Small intestine (tissue), 16 donors: ENCODE measurements around the gene SLC11A1. TPM values are rescaled to one million over a fixed set of nuclear protein-coding genes. Genes with fewer than 3 reads are reported as not detected.
A peak's percentile ranks its signal among the peaks of the same experiment; 100 is the strongest.

Experiments used
- DNase-seq, 2 donors: peaks; one replicate each; pipeline versions ENCODE4 v3.0.0 to v3.0.0-alpha.2; 2013
- FAIRE-seq: peaks from 2 replicates; lab custom pipeline; 2012; peaks lifted over from hg19 to GRCh38; lab: Jason Lieb, UNC
- H3K27ac ChIP-seq, 3 donors: one replicate each; pipeline ENCODE4 v1.5.1; 2013; ENCODE audit warnings: low read length in 2 of 3, mild to moderate bottlenecking in 2 of 3, control low read depth in 1 of 3, inconsistent platforms in 1 of 3, low read depth in 1 of 3, moderate library complexity in 1 of 3
- H3K27me3 ChIP-seq, 3 donors: one replicate each; pipeline ENCODE4 v1.6.1; 2013; ENCODE audit warnings: low read length in 3 of 3, inconsistent platforms in 1 of 3; ENCODE audit not compliant: control insufficient read depth in 3 of 3, insufficient read depth in 3 of 3
- H3K36me3 ChIP-seq, 3 donors: one replicate each; pipeline ENCODE4 v1.6.1; 2013; ENCODE audit warnings: low read length in 3 of 3, inconsistent platforms in 1 of 3, low read depth in 1 of 3, mild to moderate bottlenecking in 1 of 3, moderate library complexity in 1 of 3; ENCODE audit not compliant: control insufficient read depth in 3 of 3, insufficient read depth in 2 of 3
- H3K4me1 ChIP-seq, 3 donors: one replicate each; pipeline ENCODE4 v1.6.1; 2013; ENCODE audit warnings: low read length in 2 of 3, inconsistent platforms in 1 of 3, low read depth in 1 of 3, mild to moderate bottlenecking in 1 of 3, moderate library complexity in 1 of 3; ENCODE audit not compliant: control insufficient read depth in 3 of 3, insufficient read depth in 2 of 3
- H3K4me3 ChIP-seq, 3 donors: one replicate each; pipeline ENCODE4 v1.5.1; 2013; ENCODE audit warnings: low read length in 3 of 3, control low read depth in 1 of 3, inconsistent platforms in 1 of 3, low read depth in 1 of 3, mild to moderate bottlenecking in 1 of 3, moderate library complexity in 1 of 3
- H3K9me3 ChIP-seq, 2 donors: one replicate each; pipeline ENCODE4 v1.6.1; 2013; ENCODE audit warnings: low read depth in 1 of 2, low read length in 1 of 2; ENCODE audit not compliant: control insufficient read depth in 2 of 2, insufficient read depth in 1 of 2
- WGBS, 3 donors: extraction: QIAGEN DNeasy Blood & Tissue Kit; methylation state at CpG; one replicate each; pipeline ENCODE4 v1.1.7; 2013; 5-methylcytosine and 5-hydroxymethylcytosine counted together
- long read RNA-seq, 10 donors: transcript quantifications; one replicate each; lab custom pipeline, GENCODE V29; 2026
- polyA plus RNA-seq, 4 donors: library from polyadenylated mRNA; stranded (reverse) in 3 of 4; unstranded in 1 of 4; fragments of 200-250 nt in 3 of 4; fragments of 120-200 nt in 1 of 4; gene quantifications; one replicate each; pipeline versions ENCODE4 v1.2.1 to v1.2.3, GENCODE V29; 2013
- donor health status: healthy with polysubstance abuse.
- donor health status: control.
- donor health status: control.
- donor health status: Bipolar disorder and iron deficiency.
- donor health status: healthy.

SLC11A1 gene, protein sequence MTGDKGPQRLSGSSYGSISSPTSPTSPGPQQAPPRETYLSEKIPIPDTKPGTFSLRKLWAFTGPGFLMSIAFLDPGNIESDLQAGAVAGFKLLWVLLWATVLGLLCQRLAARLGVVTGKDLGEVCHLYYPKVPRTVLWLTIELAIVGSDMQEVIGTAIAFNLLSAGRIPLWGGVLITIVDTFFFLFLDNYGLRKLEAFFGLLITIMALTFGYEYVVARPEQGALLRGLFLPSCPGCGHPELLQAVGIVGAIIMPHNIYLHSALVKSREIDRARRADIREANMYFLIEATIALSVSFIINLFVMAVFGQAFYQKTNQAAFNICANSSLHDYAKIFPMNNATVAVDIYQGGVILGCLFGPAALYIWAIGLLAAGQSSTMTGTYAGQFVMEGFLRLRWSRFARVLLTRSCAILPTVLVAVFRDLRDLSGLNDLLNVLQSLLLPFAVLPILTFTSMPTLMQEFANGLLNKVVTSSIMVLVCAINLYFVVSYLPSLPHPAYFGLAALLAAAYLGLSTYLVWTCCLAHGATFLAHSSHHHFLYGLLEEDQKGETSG
- 1 to 10 TPM in 2 of 4 donors, under 1 TPM in 2; 0.54 to 8.4 (median 2.0) TPM for polyA plus RNA-seq
- long read RNA-seq, donor 1 = 0 reads
- long read RNA-seq, donor 2 = 0 reads
- long read RNA-seq, donor 3 = 0 reads
- long read RNA-seq, donor 4 = 0 reads
- long read RNA-seq, donor 5 = 0 reads
- long read RNA-seq, donor 6 = 0 reads
- long read RNA-seq, donor 7 = 0 reads
- long read RNA-seq, donor 8 = 0 reads
- long read RNA-seq, donor 9 = 0 reads
- long read RNA-seq, donor 10 = 0 reads

GRCh38 chr2:218381916-218382366, at the start of gene SLC11A1:
Gene SLC11A1 (plus strand): TSS chr2:218382273. CDS start chr2:218382369, 96 bp downstream.
- no peaks in the 10 kb centered on the region for H3K27me3 ChIP-seq
- H3K9me3 ChIP-seq = no peaks in the 10 kb centered on the region
- peaks cover 0 to 2% (median 0%) of the 10 kb centered on the region in 3 donors for H3K36me3 ChIP-seq
- 71 to 81% (median 72%) methylated on average over 13 of the region's 13 CpGs for WGBS, 3 donors
- peaks cover 0 to 2% (median 0%) of the 10 kb centered on the region in 3 donors for H3K4me1 ChIP-seq
- no peak for FAIRE-seq
- H3K27ac ChIP-seq = no peak within 1 kb of the TSS
- DNase-seq = no peak
- no peak within 1 kb of the TSS for H3K4me3 ChIP-seq

GRCh38 chr2:218332288-218332687, 49.8 kb upstream of the SLC11A1 start:
- 89 to 100% (median 96%) methylated on average over 1 of the region's 1 CpG for WGBS, 3 donors
- Histone ChIP-seq H3K36me3 (peaks cover 0 to 31% (median 0%) of the 10 kb centered on the region in 3 donors), H3K27me3 (no peaks in the 10 kb centered on the region), H3K9me3 (no peaks in the 10 kb centered on the region), H3K4me3 (no peak overlapping the region), H3K4me1 (peaks cover 0 to 33% (median 0%) of the 10 kb centered on the region in 3 donors), H3K27ac (peak overlapping the region in 1 of 3 donors; percentile 32)
- DNase-seq (no peak), FAIRE-seq (no peak)

GRCh38 chr2:218332920-218333645, 49.0 kb upstream of the SLC11A1 start:
- H3K4me1 ChIP-seq = peaks cover 0 to 26% (median 0%) of the 10 kb centered on the region in 3 donors
- no peak for DNase-seq
- H3K27ac ChIP-seq = peak overlapping the region in 2 of 3 donors; percentile 12 to 57

GRCh38 chr2:218334531-218334930, 47.5 kb upstream of the SLC11A1 start:
- Histone ChIP-seq H3K36me3 (peaks cover 0 to 27% (median 0%) of the 10 kb centered on the region in 3 donors), H3K27me3 (no peaks in the 10 kb centered on the region), H3K4me1 (peaks cover 0 to 13% (median 0%) of the 10 kb centered on the region in 3 donors), H3K27ac (no peak overlapping the region), H3K4me3 (no peak overlapping the region), H3K9me3 (no peaks in the 10 kb centered on the region)
- DNase-seq (no peak), FAIRE-seq (no peak)
- 96 to 99% (median 97%) methylated on average over 3 of the region's 3 CpGs for WGBS, 3 donors

More at GRCh38 chr2:218332920-218333645, 49.0 kb upstream of the SLC11A1 start:
- 56 to 84% (median 76%) methylated on average over 16 of the region's 16 CpGs for WGBS, 3 donors
- Histone ChIP-seq H3K27me3 (no peaks in the 10 kb centered on the region), H3K36me3 (peaks cover 0 to 29% (median 0%) of the 10 kb centered on the region in 3 donors), H3K9me3 (no peaks in the 10 kb centered on the region), H3K4me3 (no peak overlapping the region)
- no peak for FAIRE-seq

DNA sequence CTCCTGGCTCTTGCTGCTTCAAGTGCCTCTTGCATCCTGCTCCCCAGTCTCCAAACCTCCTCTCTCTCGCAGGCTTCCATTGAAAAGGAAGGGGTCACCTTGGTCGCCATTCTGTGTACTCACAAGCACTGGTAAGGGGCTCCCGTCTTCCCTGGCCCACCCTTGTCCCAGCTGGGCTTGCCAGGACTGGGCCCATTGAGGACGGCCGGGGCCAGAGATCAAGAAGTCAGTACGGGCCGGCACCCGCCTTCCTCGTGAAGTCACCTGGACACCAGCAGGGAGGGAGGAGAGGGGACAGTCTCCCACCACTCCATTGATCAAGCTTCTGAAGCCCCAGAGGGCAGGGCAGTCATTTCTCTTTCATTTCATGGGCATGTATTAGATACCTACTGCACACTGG, 41.4 kb upstream of the SLC11A1 start:
- no peak overlapping the region for H3K4me3 ChIP-seq
- no peaks in the 10 kb centered on the region for H3K4me1 ChIP-seq
- no peak overlapping the region for H3K27ac ChIP-seq
- FAIRE-seq = no peak
- peaks cover 0 to 61% (median 0%) of the 10 kb centered on the region in 3 donors for H3K36me3 ChIP-seq
- no peaks in the 10 kb centered on the region for H3K27me3 ChIP-seq
- no peak for DNase-seq
- WGBS, 3 donors = 84 to 93% (median 88%) methylated on average over 9 of the region's 9 CpGs
- no peaks in the 10 kb centered on the region for H3K9me3 ChIP-seq

GRCh38 chr2:218341381-218341780, 40.7 kb upstream of the SLC11A1 start:
- peaks cover 0 to 68% (median 0%) of the 10 kb centered on the region in 3 donors for H3K36me3 ChIP-seq
- DNase-seq (no peak), FAIRE-seq (no peak)
- H3K27me3 ChIP-seq = no peaks in the 10 kb centered on the region
- WGBS, 3 donors = 90 to 95% (median 91%) methylated on average over 7 to 8 of the region's 8 CpGs
- no peak overlapping the region for H3K4me3 ChIP-seq
- no peaks in the 10 kb centered on the region for H3K9me3 ChIP-seq
- H3K4me1 ChIP-seq = no peaks in the 10 kb centered on the region
- no peak overlapping the region for H3K27ac ChIP-seq

DNA sequence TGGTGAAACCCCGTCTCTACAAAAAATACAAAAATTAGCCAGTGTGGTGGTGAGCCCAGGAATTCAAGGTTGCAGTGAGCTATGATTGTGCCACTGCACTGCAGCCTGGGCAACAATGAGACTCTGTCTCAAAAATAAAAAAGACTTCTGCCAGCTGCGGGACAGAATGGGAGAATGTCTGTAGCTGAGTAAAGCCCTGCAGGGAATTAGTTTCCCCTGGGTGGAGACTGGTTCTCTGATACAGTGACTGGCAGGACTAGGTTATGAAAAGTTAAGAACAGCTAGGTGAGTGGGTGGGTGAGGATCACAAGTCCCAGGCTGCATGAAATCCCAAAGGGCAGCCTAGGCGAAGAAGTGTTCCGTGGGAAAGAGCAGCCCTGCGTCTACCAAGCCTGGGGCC, 39.2 kb upstream of the SLC11A1 start:
- FAIRE-seq (no peak), DNase-seq (no peak)
- H3K4me1 ChIP-seq = no peaks in the 10 kb centered on the region
- no peaks in the 10 kb centered on the region for H3K9me3 ChIP-seq
- no peak overlapping the region for H3K27ac ChIP-seq
- WGBS, 3 donors = 95 to 97% (median 96%) methylated on average over 5 of the region's 5 CpGs
- no peaks in the 10 kb centered on the region for H3K27me3 ChIP-seq
- peaks cover 0 to 73% (median 0%) of the 10 kb centered on the region in 3 donors for H3K36me3 ChIP-seq
- H3K4me3 ChIP-seq = no peak overlapping the region

DNA sequence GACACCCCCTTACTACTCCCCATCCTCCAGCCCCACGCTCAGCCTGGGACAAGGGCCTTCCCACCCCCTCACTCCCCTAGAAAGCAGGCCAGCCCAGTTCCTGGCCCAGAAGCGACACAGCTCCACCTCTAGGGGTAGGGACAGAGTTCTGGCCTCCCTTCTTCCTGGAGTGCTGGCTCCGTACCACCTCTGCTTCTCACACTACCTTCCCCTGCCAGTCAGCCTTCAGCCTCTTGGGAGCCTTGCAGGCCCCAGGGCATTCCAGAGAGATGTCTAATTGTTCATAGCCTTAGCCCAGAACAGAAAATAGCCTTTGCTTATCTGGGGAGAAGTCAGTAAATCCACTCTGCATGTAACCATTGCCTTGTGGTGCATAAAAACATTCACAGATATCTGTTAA, 38.5 kb upstream of the SLC11A1 start:
- Histone ChIP-seq H3K9me3 (no peaks in the 10 kb centered on the region), H3K36me3 (peaks cover 0 to 73% (median 0%) of the 10 kb centered on the region in 3 donors), H3K4me3 (no peak overlapping the region), H3K27me3 (no peaks in the 10 kb centered on the region), H3K27ac (no peak overlapping the region), H3K4me1 (no peaks in the 10 kb centered on the region)
- 89 to 93% (median 92%) methylated on average over 3 of the region's 3 CpGs for WGBS, 3 donors
- FAIRE-seq = no peak
- DNase-seq = no peak
